ENCODE results near the gene PBX2. TPM values are rescaled to one million over a fixed set of nuclear protein-coding genes. Genes with fewer than 3 reads are reported as not detected.

The PBX2 gene
- polyA plus RNA-seq, 6 donors from 2014 or later: 0.64 to 4.0 (median 3.1) TPM

GRCh38 chr6:32179766-32180405 lies 10.1 kb downstream of the PBX2 start:
- H3K4me1 Mint-ChIP-seq: peaks cover 52 to 59% (median 58%) of the 10 kb centered on the region in 3 donors
- H3K36me3 Mint-ChIP-seq: peaks cover 0 to 11% of the 10 kb centered on the region in 2 donors
- peak overlapping the region in 5 of 6 donors; percentile 16 to 74 (median 70) for H3K27ac Mint-ChIP-seq
- no peak for ATAC-seq (ENCODE audit: low read depth in 2 of 2)
- DNase-seq: no peak
- peaks cover 0 to 4% (median 0%) of the 10 kb centered on the region in 7 donors for H3K9me3 Mint-ChIP-seq
- peak overlapping the region; percentile 45 to 77 (median 62) for H3K4me3 Mint-ChIP-seq
- H3K27me3 Mint-ChIP-seq: no peaks in the 10 kb centered on the region

GRCh38 chr6:32178547-32179440 lies 11.2 kb downstream of the PBX2 start:
- Mint-ChIP-seq H3K27me3 (no peaks in the 10 kb centered on the region), H3K4me1 (peaks cover 58 to 64% (median 58%) of the 10 kb centered on the region in 3 donors), H3K27ac (peak overlapping the region; percentile 88 to 100 (median 97)), H3K4me3 (peak overlapping the region; percentile 82 to 100 (median 96)), H3K36me3 (peaks cover 0 to 11% of the 10 kb centered on the region in 2 donors), H3K9me3 (peaks cover 0 to 4% (median 0%) of the 10 kb centered on the region in 7 donors)
- ATAC-seq (ENCODE audit: low read depth in 2 of 2): no peak
- DNase-seq: no peak

DNA sequence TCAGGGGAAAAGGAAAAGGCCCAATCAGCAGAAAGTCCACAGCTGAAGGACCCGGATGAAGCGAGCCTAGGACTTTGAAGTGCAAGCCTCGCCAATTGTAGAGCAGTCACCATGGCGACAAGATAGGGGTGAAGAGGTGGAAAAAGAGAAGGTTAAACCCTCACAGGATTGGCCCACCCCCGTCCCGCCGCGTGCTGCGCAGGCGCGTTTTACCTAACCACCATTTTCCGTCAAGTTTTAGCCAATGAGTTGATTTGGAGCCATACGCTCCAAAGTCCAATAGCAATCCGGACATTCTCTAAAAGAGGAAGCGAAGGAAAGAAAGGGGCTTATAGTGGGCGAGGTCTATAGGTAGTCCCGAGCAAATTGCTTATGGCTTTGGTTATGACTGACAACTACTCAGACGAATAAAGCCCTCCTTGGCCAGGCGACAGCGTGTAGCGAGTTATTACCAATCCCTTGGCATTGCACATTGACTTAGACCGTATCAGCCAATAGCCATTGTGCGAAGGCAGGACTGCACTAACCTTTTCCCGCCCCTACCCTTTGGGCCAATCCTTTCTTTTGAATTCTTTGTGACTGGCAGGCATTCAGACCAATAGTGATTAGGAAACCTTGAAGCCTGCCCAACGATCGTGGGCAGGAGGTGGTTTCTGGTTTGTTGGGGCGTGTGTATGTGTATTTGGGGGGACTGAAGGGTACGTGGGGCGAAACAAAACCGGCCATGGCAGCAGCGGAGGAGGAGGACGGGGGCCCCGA lies 12.0 kb downstream of the PBX2 start, which contains the start of gene RNF5:
Gene RNF5, plus strand, starts transcription at position 618 of the 759 bp plus-strand sequence. Its CDS starts 107 bp downstream, at position 725.
- Mint-ChIP-seq H3K9me3 (peaks cover 0 to 4% (median 0%) of the 10 kb centered on the region in 7 donors), H3K4me3 (peak within 1 kb of the TSS; percentile 82 to 100 (median 96)), H3K36me3 (peaks cover 0 to 11% of the 10 kb centered on the region in 2 donors), H3K4me1 (peaks cover 65 to 71% (median 66%) of the 10 kb centered on the region in 3 donors), H3K27me3 (no peaks in the 10 kb centered on the region), H3K27ac (peak within 1 kb of the TSS; percentile 94 to 100 (median 98))
- ATAC-seq (ENCODE audit: low read depth in 2 of 2) (peak; percentile 80 to 82), DNase-seq (peak; percentile 97)

DNA sequence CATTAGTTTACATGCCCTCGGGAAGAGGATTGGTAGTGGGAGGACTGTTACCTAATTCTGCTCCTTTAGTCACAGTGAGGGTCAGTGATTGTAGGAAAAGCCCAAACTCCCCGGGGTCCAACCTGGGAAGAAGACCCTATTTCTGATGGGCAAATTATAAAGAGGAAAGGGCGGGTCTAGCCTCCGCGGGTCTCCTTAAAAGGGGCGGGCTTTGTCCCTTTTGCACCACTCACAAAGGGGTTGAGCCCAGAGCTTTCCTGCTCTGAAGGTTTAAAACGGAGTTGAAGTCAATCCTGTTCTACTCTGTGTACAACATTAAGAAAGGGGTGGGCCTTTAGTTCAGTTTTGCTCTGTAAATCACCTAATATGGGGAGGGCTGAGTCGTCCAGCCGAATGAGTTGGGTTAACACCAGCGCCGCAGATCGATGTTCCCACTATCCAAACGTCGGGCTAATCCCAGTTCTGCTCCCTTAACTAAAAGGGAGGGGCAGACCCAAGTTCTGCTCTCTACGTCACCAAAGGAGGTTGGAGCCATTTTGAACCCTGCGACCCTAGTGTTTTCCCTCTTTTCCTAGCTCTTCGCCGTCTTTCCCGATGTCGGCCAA lies 12.7 kb downstream of the PBX2 start:
- ATAC-seq (ENCODE audit: low read depth in 2 of 2): no peak
- peak overlapping the region; percentile 94 to 100 (median 98) for H3K27ac Mint-ChIP-seq
- peaks cover 0 to 4% (median 0%) of the 10 kb centered on the region in 7 donors for H3K9me3 Mint-ChIP-seq
- peaks cover 0 to 11% of the 10 kb centered on the region in 2 donors for H3K36me3 Mint-ChIP-seq
- H3K27me3 Mint-ChIP-seq: no peaks in the 10 kb centered on the region
- no peak for DNase-seq
- H3K4me3 Mint-ChIP-seq: peak overlapping the region; percentile 82 to 100 (median 96)
- H3K4me1 Mint-ChIP-seq: peaks cover 65 to 75% (median 67%) of the 10 kb centered on the region in 3 donors

GRCh38 chr6:32176476-32177182 lies 13.4 kb downstream of the PBX2 start:
- Mint-ChIP-seq H3K27me3 (no peaks in the 10 kb centered on the region), H3K9me3 (peaks cover 0 to 4% (median 0%) of the 10 kb centered on the region in 7 donors), H3K36me3 (peaks cover 0 to 11% of the 10 kb centered on the region in 2 donors), H3K4me1 (peaks cover 65 to 75% (median 67%) of the 10 kb centered on the region in 3 donors), H3K4me3 (peak overlapping the region; percentile 82 to 100 (median 96)), H3K27ac (peak overlapping the region; percentile 89 to 99 (median 98))
- no peak for DNase-seq
- ATAC-seq (ENCODE audit: low read depth in 2 of 2): no peak

DNA sequence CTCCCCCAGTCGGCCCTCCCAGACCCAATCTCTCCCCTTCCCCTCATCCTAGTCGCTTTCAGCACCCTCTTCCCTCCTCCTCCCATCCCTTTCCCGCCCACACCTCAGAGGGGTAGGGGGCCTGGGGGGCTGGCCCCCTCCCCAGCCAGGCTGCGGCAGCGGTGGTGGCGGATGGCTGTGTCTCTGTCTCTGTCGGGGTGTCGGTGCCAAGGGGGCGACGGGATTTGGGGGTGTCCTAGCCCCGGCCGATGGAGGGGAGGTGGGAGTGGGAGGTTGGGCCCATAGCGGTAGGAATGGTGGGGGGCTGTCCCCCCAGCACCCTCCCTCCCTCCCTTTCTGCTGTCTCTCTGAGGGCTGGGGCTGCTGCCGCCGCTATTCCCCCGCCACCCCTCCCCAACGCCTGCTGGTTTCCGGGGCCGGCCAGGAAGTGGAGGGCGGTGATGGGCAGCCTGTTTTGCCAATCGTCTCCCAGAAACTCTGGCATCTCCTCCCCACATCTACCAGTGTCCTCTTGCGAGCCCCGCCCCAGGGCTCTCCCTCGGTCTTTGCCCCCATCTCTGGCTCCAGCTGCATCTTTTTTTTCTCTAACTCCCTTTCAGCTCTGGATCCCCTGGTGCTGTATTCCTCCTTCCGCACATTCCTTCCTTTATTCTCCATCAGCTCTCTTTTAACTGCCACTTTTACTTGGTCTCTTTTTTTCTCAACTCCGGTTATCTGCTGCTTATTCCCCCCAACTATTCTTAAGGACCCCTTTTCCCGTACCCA lies 14.1 kb downstream of the PBX2 start, which contains the start of gene AGPAT1:
Gene AGPAT1, minus strand, starts transcription at position 374 of the 765 bp plus-strand sequence. CDS start 4,588 bp downstream, outside the sequence.
- ATAC-seq (ENCODE audit: low read depth in 2 of 2): peak; percentile 43 to 54
- DNase-seq: peak; percentile 95
- H3K27me3 Mint-ChIP-seq: no peaks in the 10 kb centered on the region
- H3K9me3 Mint-ChIP-seq: peaks cover 0 to 4% (median 0%) of the 10 kb centered on the region in 7 donors
- peak within 1 kb of the TSS; percentile 89 to 99 (median 98) for H3K27ac Mint-ChIP-seq
- H3K4me1 Mint-ChIP-seq: peaks cover 66 to 70% (median 70%) of the 10 kb centered on the region in 3 donors
- H3K4me3 Mint-ChIP-seq: peak within 1 kb of the TSS; percentile 82 to 100 (median 96)
- H3K36me3 Mint-ChIP-seq: peaks cover 0 to 15% of the 10 kb centered on the region in 2 donors

DNA sequence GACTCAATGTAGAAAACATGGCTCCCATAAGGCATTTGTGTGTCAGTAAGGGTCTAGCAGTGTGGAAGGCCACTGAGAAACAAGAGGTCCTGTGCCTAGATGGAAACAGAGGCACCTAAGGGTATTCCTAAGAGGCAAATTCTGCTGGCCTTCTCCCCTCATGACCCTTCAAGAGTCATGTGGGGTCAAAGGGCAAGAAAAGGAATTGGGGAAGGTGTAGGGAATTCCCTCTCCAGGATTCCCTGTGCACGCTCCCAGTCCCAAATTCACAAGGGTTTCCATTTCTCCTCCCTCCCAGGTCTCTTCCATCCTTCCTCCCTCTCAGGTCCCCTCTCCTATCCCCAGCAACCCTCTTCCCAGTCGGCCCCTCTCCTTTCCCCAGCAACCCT lies 14.7 kb downstream of the PBX2 start:
- Mint-ChIP-seq H3K4me3 (peak overlapping the region; percentile 82 to 100 (median 92)), H3K27me3 (no peaks in the 10 kb centered on the region), H3K36me3 (peaks cover 0 to 14% of the 10 kb centered on the region in 2 donors), H3K4me1 (peaks cover 65 to 68% (median 66%) of the 10 kb centered on the region in 3 donors), H3K9me3 (peaks cover 0 to 4% (median 0%) of the 10 kb centered on the region in 7 donors), H3K27ac (peak overlapping the region; percentile 14 to 94 (median 74))
- ATAC-seq (ENCODE audit: low read depth in 2 of 2) (no peak), DNase-seq (no peak)

- H3K9me3 Mint-ChIP-seq: peaks cover 0 to 4% (median 0%) of the 10 kb centered on the region in 7 donors
- peak overlapping the region in 1 of 6 donors; percentile 65 for H3K27ac Mint-ChIP-seq
- H3K4me1 Mint-ChIP-seq: peaks cover 61 to 65% (median 64%) of the 10 kb centered on the region in 3 donors
- no peaks in the 10 kb centered on the region for H3K27me3 Mint-ChIP-seq
- H3K36me3 Mint-ChIP-seq: peaks cover 6 to 20% of the 10 kb centered on the region in 2 donors
- H3K4me3 Mint-ChIP-seq: peak overlapping the region in 6 of 8 donors; percentile 41 to 98 (median 71)
- ATAC-seq (ENCODE audit: low read depth in 2 of 2): no peak
- no peak for DNase-seq
Observed at GRCh38 chr6:32174416-32174815, 15.6 kb downstream of the PBX2 start.

DNA sequence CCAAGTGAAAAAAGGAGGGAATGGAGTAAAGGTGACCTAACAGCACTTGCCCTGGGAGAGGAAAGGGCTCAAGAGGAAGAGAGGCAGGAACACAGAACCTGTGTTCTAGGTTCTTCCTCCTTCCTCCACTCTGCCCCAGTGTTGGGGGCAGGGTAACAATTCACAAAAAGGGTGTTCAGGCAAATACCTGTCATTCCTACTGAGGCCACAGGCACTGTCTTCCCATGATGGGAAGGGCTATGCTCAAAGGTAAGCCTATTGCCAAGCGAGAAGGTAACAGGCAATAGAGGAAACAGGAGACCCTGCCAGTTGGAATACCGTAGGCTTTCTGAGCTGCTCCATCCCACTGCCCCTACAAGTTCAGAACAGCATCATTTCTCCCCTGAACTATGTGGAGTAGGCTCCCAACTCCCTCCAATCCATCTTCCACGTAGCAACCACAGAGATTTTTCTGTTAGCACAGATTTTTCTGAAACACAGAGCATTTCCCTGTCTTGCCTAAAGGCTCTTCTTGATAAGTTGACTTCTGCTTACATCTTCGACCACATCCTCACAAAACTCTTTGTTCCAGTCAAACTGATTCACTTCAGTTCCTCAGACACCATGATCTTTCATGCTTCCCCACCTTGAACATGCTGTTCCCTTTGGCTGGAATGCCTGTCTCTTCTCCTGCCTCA lies 16.8 kb downstream of the PBX2 start:
- H3K9me3 Mint-ChIP-seq: peaks cover 0 to 4% (median 0%) of the 10 kb centered on the region in 7 donors
- peak overlapping the region in 2 of 6 donors; percentile 23 to 65 for H3K27ac Mint-ChIP-seq
- no peaks in the 10 kb centered on the region for H3K27me3 Mint-ChIP-seq
- DNase-seq (no peak), ATAC-seq (ENCODE audit: low read depth in 2 of 2) (no peak)
- H3K4me1 Mint-ChIP-seq: peaks cover 57 to 63% (median 62%) of the 10 kb centered on the region in 3 donors
- H3K4me3 Mint-ChIP-seq: peak overlapping the region in 1 of 8 donors; percentile 17
- peaks cover 6 to 32% of the 10 kb centered on the region in 2 donors for H3K36me3 Mint-ChIP-seq

GRCh38 chr6:32171234-32171633 lies 18.8 kb downstream of the PBX2 start:
- Mint-ChIP-seq H3K4me3 (peak overlapping the region in 2 of 8 donors; percentile 37 to 64), H3K27ac (no peak overlapping the region), H3K36me3 (peaks cover 6 to 40% of the 10 kb centered on the region in 2 donors), H3K4me1 (peaks cover 51 to 54% (median 52%) of the 10 kb centered on the region in 3 donors), H3K9me3 (peaks cover 0 to 1% (median 0%) of the 10 kb centered on the region in 7 donors), H3K27me3 (no peaks in the 10 kb centered on the region)
- ATAC-seq (ENCODE audit: low read depth in 2 of 2) (no peak), DNase-seq (no peak)

- DNase-seq (no peak), ATAC-seq (ENCODE audit: low read depth in 2 of 2) (no peak)
- peaks cover 6 to 40% of the 10 kb centered on the region in 2 donors for H3K36me3 Mint-ChIP-seq
- no peaks in the 10 kb centered on the region for H3K27me3 Mint-ChIP-seq
- H3K9me3 Mint-ChIP-seq: peaks cover 0 to 1% (median 0%) of the 10 kb centered on the region in 7 donors
- no peak overlapping the region for H3K4me3 Mint-ChIP-seq
- H3K4me1 Mint-ChIP-seq: peaks cover 45 to 48% (median 45%) of the 10 kb centered on the region in 3 donors
- peak overlapping the region in 1 of 6 donors; percentile 75 for H3K27ac Mint-ChIP-seq
Observed at GRCh38 chr6:32170294-32170693, 19.7 kb downstream of the PBX2 start.

All from naive B cell (primary cell).